ENCODE results near the gene SYNPO2.

- TF ChIP-seq, protein P1, sequence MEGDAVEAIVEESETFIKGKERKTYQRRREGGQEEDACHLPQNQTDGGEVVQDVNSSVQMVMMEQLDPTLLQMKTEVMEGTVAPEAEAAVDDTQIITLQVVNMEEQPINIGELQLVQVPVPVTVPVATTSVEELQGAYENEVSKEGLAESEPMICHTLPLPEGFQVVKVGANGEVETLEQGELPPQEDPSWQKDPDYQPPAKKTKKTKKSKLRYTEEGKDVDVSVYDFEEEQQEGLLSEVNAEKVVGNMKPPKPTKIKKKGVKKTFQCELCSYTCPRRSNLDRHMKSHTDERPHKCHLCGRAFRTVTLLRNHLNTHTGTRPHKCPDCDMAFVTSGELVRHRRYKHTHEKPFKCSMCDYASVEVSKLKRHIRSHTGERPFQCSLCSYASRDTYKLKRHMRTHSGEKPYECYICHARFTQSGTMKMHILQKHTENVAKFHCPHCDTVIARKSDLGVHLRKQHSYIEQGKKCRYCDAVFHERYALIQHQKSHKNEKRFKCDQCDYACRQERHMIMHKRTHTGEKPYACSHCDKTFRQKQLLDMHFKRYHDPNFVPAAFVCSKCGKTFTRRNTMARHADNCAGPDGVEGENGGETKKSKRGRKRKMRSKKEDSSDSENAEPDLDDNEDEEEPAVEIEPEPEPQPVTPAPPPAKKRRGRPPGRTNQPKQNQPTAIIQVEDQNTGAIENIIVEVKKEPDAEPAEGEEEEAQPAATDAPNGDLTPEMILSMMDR (IDR thresholded peaks at IDR 0.05; ENCODE audit: low read depth, low read length) = no peak
- TF ChIP-seq POLR2A (IDR thresholded peaks at IDR 0.05; ENCODE audit: extremely low read depth, insufficient read length) = no peak
These were observed 45.4 kb upstream of the SYNPO2 start for GRCh38 chr4:118843237-118843636.

All from NB4 (cell line).